Omental fat pad (tissue), 4 donors: ENCODE results near the gene TMEM163. TPM values are rescaled to one million over a fixed set of nuclear protein-coding genes. Genes with fewer than 3 reads are reported as not detected.
A peak's percentile ranks its signal among the peaks of the same experiment; 100 is the strongest.

Source experiments
- ATAC-seq: fragments of 150-250 bp; one replicate; pipeline ENCODE4 v1.9.1; 2016; ENCODE audit warnings: mild to moderate bottlenecking, moderate library complexity; ENCODE audit not compliant: low FRiP score
- DNase-seq: peaks from one replicate; pipeline ENCODE4 v3.0.0-alpha.2; 2019; ENCODE audit warnings: low spot score
- CTCF ChIP-seq, 3 donors: fragments of 450-650 bp; IDR thresholded peaks; one replicate each; pipeline ENCODE4 v1.5.1; 2016 to 2017; ENCODE audit warnings: antibody characterized with exemption in 3 of 3, mild to moderate bottlenecking in 3 of 3, moderate library complexity in 2 of 3
- total RNA-seq, 4 donors: library from RNA; depleted of rRNA; stranded (reverse); fragments of >200 nt; gene quantifications; one replicate each; pipeline ENCODE4 v1.1.0, GENCODE V29; 2016

Gene TMEM163
- total RNA-seq, 4 donors from 2014 or later, result 0.28 to 6.4 (median 1.2) TPM

DNA sequence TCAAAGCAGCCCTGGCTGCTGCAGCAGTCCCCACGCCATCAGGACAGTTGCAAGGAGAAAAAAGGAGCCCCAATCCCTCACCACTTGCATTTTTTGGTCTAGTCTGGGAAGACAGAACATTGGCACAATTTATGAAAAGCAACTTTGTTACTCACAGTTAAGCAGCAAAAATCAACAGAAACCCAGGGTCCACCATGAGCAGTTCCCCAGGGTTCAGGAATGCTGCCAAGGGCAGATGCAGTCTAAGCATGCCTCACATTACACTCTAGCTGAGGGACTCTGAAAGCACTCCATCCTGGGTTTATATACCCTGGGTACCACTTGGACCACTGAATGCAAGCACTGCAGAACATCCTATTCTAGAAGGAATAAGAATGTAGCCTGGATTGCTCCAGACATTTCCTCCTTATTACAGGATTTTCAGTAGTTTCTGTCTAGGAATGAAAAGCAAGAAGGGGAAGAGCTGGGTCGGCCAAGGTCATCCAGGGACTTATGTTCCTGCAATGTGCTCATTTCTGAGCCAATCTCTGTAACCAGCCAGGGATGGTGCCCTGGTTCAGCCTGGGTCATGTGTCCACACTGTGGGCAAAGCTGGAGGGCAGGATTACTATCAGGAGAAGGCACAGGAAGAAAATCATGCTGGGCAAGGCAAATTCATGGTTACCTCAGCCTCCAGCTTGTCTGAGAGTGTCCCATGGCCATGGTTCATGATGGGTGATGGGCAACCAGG, 19.5 kb upstream of the TMEM163 start:
- DNase-seq (no peak), ATAC-seq (no peak)
- TF ChIP-seq CTCF (IDR thresholded peaks at IDR 0.05), result no peak

DNA sequence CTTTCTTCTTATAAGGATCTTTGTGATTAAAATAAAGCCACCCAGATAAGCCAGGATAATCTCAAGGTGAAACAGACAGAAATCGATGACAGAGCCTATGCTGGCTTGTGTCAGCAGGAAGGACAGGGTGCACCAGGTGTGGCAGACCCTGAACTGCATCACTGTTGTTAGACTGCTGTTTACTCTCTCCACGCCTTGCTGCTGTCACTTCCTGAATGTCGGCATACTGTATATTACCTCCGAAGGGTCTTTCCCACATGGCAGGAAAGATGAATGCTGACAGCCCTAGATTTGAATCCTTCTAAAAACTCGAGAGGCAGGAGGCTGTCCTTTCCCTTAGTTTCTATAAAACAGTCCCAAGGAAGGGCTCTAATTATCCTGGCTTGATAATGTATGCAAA, 18.9 kb upstream of the TMEM163 start:
- no peak for TF ChIP-seq CTCF (IDR thresholded peaks at IDR 0.05)
- ATAC-seq, result no peak

DNA sequence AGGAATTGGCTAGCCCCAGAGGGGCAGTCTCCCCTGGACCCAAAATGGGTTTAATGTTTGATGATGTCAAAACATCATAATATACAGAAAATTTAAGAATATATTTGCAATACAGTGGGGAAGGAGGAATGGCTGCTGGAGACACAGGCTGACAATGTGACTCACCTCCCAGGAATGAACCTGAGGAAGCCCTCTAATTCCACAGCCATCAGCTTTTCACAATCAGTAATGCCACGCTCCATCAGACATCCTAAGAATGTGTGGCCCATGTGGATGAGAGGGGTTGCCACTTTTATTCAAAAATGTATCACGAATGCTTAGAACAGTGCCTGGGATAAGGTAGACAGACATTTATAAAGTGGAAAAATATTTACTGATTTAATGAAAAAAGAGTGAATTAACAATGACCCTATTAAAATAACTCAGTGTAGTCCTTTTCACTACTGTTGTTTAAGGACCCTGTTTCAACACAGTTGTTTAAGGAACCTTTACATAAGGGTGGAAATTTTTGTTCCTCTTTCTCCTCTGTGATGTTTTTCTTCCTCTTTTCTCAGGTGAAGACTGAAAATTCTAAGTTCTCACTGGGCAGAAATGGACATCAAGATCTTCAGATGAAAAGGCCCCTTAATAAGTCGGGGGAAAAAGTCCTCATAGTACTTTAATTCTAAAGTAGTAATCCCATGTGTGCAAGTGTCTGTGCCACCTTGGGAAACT, 17.5 kb upstream of the TMEM163 start:
- ATAC-seq (no peak), DNase-seq (no peak)
- no peak for TF ChIP-seq CTCF (IDR thresholded peaks at IDR 0.05)

More for the DNA sequence above, 18.9 kb upstream of the TMEM163 start:
- no peak for DNase-seq

DNA sequence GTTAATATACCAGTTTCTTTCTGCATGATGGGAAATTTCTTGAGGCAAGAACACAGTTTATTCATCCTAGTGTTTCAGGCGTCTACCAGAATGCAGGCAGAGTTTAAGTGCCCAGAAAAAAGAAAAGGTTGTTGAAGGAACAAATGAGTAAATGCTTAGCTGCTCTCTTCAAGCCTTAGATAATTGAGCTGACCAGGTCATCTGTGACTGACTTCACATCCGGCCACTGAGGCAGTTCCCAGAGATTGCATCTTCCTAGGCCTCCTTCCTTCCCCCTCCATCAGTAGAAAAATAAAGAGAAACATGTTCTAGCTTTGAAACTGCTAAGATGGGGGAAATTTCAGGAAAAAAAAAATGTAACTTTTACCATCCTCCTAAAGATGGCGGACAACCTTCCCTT, 9.4 kb upstream of the TMEM163 start:
- TF ChIP-seq CTCF (IDR thresholded peaks at IDR 0.05), result no peak
- ATAC-seq, result no peak
- DNase-seq, result no peak

DNA sequence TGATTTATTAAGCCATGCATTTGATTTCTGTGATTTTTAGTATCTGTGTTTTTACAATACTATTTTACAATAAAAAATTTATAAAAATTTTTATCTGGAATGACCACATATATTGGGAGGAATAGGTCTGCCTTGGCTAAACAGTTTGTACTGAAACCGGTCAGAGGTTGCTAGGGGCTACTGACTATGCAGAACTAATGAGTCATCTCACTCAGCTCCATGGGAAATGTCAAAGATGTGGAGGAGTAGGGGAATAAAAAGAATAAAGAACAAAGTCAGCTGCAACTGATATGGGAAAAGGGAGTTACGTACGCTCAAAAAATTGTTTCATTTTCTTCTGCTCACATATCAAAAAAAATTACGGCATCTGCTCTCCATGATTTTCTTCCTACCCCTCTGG, 8.6 kb upstream of the TMEM163 start:
- TF ChIP-seq CTCF (IDR thresholded peaks at IDR 0.05), result no peak
- peak; percentile 98 for ATAC-seq
- no peak for DNase-seq

DNA sequence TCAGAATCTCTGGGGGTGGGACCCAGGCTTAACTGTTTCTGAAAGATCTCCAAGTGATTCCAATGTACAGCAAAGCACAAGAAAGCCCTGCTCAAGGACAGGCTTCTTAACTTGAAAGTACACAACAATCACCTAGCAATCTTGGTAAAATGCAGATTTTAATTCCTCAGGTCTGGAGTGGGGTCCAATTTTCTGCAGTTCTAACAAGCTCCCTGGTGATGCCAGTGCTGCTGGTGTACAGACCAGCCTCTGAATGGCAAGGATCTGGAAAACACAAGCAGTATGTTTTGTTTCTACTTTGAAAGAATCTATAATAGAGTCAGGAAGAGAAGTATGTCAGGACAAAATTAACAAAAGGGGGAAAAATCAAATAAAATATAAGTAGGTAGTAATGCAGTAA, 7.8 kb upstream of the TMEM163 start:
- DNase-seq (no peak), ATAC-seq (no peak)
- TF ChIP-seq CTCF (IDR thresholded peaks at IDR 0.05), result no peak

DNA sequence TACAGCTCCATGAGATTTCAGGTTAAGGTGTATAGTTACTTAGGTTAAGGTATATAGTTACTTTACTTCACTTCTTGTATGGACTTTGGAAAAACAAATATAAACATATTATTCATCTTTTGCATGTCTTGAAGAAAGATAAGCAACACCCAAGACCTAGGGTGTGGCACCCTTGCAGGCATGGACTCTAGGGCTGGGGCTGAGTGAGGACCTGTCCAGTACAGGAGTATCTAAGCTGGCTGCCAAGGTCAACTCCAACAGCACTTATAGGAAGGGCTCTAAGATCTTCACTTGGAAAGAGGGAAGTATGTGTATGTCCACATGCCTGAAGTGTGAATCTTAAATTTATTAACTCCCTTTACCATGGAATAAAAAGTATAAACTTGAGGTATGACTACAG, 7.1 kb upstream of the TMEM163 start:
- TF ChIP-seq CTCF (IDR thresholded peaks at IDR 0.05), result no peak
- DNase-seq (no peak), ATAC-seq (no peak)
